Stimulated activated CD8-positive, alpha-beta memory T cell treated with anti-CD3 and anti-CD28 coated beads, Interleukin-12 subunit alpha, Interleukin-12 subunit beta, amount 100 ng/mL, for 24 hours (primary cell): ENCODE data around the gene CRHBP.
"Not testable (repeated sequence)": the region's sequence is repeated elsewhere in the genome, so short reads cannot be mapped to it uniquely, and the experiment has no call there.

Source experiments
- DNase-seq: peaks from one replicate; pipeline ENCODE4 v3.0.0-alpha.2; 2020; ENCODE audit errors: extremely low read depth

The CRHBP gene

GRCh38 chr5:76958991-76959767 lies 6.3 kb downstream of the CRHBP start:
- no peak for DNase-seq

DNA sequence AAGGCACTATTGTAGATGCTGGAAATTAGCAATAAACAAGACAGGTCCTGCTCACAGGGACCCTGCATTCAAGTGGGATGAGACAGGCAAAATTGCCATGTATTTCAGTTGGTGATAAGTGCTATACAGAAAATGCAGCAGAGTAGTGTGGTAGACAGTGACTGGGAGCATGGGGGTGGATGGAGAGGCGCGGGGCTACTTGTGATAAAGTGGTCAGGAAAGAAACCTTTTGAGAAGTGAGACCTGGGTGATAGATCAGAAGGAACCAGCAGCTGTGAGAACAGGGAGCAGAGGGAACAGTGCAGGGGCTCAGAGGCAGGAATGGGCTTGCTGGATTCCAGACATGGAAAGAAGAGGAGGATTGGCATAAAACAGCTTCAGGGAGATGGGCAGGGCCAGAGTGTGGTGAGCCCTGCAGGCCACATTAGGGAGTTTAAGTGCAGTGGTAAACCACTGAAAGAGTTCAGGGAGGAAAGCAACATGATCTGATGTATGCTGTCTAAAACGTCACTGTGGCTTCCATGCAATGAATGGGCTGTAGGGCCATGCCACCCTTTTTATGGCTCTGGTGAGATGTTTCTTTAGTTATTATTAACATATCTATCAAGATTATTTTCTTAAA lies 7.3 kb downstream of the CRHBP start:
- DNase-seq = no peak

- DNase-seq = no peak
Observed at GRCh38 chr5:76964060-76964459, 11.2 kb downstream of the CRHBP start.

DNA sequence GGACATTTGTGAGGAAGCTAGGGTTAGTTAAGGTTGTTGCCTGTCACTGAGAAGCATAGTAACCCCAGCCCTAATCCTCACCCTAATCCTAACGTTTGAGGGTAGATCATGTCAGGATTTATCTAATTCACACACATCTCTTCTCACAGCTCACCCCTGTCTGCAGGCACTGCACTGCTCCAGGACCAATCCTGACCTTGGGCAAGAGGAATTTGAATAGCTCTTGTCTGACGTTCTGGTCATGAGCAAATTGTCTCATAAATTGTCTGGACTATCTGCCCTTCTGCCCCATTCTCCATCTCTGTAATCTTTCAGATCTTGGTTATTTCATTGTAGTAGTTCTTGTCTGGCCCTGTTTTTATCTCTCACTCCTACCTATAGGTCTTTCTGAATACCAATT lies 18.7 kb downstream of the CRHBP start:
- DNase-seq = no peak

GRCh38 chr5:76972689-76973088 lies 19.8 kb downstream of the CRHBP start:
- no peak for DNase-seq

- DNase-seq = no peak
Observed at GRCh38 chr5:76974785-76975184, 21.9 kb downstream of the CRHBP start.

DNA sequence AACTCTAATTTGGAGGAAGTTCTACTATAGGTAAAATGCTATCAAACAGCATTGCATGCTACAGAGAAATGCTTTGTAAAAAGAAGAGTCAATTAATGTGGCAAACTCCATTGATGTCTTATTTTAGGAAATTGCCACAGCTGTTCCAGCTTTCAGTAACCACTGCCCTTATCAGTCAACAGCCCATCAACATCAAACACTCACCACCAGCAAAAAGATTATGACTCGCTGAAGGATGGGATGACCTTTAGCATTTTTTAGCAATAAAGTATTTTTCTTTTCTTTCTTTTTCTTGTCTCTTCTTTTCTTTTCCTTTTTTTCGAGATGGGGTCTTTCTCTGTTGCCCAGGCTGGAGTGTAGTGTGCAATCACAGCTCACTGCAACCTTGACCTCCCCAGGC lies 26.0 kb downstream of the CRHBP start:
- no peak for DNase-seq

DNA sequence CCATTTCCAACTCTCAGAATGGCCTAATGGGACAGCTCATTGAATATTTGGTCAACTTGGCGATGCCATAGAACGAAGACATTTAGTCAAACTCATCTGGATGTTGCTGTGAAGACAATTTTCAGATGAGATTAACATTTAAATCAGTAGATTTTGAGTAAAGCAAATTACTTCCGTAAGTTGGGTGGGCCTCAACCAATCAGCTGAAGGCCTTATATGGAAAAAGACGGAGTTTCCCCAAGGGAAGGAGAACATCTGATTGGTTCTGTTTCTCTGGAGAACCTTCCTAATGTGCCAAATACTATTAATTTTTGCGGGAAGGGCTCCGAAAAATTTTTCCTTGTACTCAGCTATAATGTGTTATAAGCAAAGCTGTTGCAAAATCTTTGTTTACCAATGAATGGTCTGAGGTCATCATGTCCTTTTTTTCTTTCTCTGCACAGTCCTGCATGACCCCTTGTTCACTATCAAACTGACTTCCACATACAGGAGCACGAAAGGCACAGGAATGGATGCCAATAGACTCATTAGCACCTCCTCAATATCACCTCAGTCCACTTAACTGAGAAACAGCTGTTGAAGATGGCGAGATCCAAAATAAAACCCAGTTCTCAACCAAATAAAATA lies 27.8 kb downstream of the CRHBP start:
- DNase-seq = no peak

- DNase-seq = no peak
Observed at GRCh38 chr5:76982450-76982849, 29.6 kb downstream of the CRHBP start.

GRCh38 chr5:76983468-76983867 lies 30.6 kb downstream of the CRHBP start:
- no peak for DNase-seq

DNA sequence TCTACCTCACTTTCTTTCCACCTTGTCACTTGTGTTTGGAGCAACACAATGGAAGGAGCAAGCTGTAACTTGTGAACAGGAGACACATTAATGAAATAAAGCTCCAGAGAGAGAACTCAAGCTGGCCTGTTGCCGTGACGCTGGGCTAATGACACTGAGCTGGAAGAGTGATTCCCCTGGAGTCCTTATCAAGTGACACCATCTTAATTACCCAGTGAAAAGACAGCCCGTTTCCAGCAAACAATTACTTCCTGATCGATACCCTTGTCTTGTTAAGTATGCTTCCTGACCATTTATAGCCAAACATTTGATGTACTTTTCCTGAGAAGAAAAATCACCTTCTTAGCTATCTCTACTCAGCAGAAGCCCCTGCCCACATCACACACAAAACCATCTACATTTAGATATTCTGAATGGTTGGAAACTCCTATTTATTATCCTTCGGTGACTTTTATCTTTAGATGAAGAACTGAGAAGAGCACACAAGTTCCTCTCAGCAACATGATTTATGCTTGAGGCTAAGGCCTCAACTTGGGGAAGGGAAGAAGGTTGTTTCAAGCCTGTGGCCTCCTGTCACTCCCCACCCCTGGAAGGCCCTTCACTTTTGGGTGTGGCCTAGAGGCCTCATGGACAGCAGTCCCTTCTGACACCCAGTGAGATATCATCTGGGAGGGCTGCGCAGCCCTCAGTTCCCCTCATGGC lies 34.1 kb downstream of the CRHBP start:
- no peak for DNase-seq

DNA sequence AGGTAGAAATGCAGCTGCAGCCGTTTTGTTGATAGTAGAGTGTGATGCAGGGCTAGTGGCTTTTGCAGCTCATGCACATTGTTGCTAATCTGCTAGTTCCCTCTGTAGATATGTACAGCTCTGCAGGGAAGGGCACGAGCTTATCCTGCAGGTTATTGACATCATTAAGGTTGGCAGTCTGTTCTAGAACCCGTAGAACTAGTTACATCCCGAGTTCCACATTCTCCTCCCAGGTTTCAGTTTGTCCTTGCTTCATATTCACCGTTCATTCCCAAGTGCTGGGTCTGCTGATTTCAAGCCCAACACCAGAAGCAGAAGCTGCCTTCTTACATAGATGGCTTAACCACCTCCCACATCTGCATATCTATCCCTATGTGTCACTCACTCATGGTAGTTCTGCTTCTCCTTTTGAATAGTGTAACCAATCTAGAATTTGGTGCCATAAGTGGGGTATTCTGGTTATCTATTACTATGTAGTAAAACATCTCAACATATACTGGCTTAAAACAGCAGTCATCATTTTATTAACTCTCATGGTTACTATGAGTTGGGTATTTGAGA lies 38.1 kb downstream of the CRHBP start:
- no peak for DNase-seq

DNA sequence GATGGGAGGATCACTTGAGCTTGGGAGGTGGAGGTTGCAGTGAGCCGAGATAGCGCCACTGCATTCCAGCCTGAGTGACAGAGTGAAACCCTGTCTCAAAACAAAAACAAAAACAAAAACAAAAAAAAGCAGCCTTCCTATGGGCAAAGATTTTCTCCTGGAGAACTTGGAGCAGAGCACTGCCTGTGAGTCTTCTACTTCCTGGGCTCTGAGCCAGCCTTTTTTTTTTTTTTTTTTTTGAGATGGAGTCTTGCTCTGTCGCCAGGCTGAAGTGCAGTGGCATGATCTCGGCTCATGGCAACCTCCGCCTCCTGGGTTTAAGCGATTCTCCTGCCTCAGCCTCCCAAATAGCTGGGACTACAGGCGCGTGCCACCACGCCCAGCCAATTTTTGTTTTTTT lies 40.6 kb downstream of the CRHBP start:
- not testable (repeated sequence) for DNase-seq

GRCh38 chr5:76994337-76994736 lies 41.5 kb downstream of the CRHBP start:
- no peak for DNase-seq

DNA sequence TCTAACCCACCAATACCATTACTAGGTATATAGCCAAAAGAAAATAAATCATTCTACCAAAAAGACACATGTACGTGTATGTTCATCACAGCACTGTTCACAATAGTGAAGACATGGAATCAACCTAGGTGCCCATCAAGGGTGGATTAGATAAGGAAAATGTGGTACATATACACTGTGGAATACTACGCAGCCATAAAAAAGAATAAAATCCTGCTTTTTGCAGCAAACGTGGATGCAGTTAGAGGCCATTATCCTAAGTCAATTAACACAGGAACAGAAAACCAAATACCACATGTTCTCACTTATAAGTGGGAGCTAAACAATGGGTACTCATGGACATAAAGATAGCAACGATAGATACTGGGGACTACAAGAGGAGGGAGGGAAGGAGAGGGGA lies 45.4 kb downstream of the CRHBP start:
- DNase-seq = not testable (repeated sequence)

DNA sequence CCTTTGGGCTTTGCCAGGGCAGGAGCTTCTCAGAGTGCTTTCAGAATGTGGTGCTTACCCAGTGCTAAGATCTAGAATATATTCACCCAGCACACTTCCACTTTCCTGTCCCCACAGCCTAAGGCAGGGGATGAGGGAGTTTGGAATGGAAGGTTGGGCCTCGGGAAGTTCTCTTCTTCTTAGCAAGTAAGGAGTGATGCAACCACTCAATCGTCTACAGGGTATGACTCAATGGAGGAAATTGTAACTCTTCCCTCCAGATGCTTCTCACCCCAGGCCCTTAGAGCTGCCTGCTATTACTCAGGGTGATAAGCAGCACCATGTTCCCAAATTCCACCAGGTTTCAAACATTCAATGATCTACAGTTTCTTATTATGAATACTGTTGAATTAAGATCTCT lies 46.6 kb downstream of the CRHBP start:
- DNase-seq = no peak

DNA sequence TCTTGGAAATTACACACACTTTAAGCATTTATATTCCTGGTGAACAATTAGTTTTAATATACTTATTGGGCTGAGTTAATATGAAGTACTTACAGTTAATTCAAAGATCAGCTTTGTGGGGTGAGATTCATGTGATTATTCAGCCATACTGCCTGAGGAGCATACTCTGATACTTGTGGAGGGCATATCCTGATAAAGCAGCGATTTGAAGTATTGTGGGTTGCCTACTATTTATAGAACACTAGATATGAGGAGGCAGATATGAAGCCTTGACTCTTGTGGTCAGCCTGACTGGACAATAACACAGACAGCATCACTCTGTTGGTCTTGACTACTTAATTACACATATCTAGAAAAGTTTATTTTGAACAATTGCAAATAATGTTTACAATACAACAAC lies 50.4 kb downstream of the CRHBP start:
- no peak for DNase-seq

DNA sequence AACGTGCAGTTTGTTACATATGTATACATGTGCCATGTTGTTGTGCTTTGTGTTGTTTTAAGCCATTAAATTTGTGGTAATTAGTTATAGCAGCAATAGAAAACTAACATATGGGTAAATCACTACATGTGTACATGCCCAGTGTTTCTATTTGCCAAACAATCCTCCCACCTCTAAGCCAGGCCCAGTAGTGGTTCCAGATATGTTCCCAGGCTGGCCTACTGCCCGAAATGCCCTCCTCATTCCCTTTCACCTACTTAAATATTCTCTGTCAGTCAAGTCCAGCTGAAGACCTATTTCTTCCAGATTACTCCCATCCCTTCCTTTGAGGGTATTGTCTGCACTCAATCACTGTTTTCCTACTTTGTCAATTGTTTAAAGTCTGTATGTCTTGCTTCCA lies 53.3 kb downstream of the CRHBP start:
- no peak for DNase-seq

- no peak for DNase-seq
Observed at GRCh38 chr5:77008413-77008812, 55.6 kb downstream of the CRHBP start.

- DNase-seq = no peak
Observed at GRCh38 chr5:77010243-77010642, 57.4 kb downstream of the CRHBP start.

- DNase-seq = no peak
Observed at GRCh38 chr5:77011498-77011897, 58.7 kb downstream of the CRHBP start.

- DNase-seq = no peak
Observed at GRCh38 chr5:77012601-77013000, 59.8 kb downstream of the CRHBP start.
